Measurements from ENCODE around the gene MED15. TPM values are rescaled to one million over a fixed set of nuclear protein-coding genes. Genes with fewer than 3 reads are reported as not detected.
A peak's percentile ranks its signal among the peaks of the same experiment; 100 is the strongest.

MED15 gene
- total RNA-seq, 1 experiment from 2014 or later = 40.2 TPM

- H3K27me3 ChIP-seq (replicated peaks) = no peaks in the 10 kb centered on the region
These were observed 68.5 kb downstream of the MED15 start for GRCh38 chr22:20575724-20576444.

GRCh38 chr22:20576445-20576816 is 69.0 kb downstream of the MED15 start:
- no peak for DNase-seq (ENCODE audit: low read depth in 1 of 2, low spot score in 2 of 2)
- Histone ChIP-seq H3K4me1 (replicated peaks) (no peaks in the 10 kb centered on the region), H3K27ac (no peak overlapping the region), H3K27me3 (replicated peaks) (no peaks in the 10 kb centered on the region), H3K36me3 (peaks cover 95% of the 10 kb centered on the region), H3K9me3 (replicated peaks) (no peaks in the 10 kb centered on the region), H3K4me3 (no peak overlapping the region)

More at GRCh38 chr22:20575724-20576444, 68.5 kb downstream of the MED15 start:
- no peak overlapping the region for H3K27ac ChIP-seq
- H3K9me3 ChIP-seq (replicated peaks) = no peaks in the 10 kb centered on the region
- no peak for DNase-seq (ENCODE audit: low read depth in 1 of 2, low spot score in 2 of 2)
- peaks cover 95% of the 10 kb centered on the region for H3K36me3 ChIP-seq
- no peaks in the 10 kb centered on the region for H3K4me1 ChIP-seq (replicated peaks)
- H3K4me3 ChIP-seq = no peak overlapping the region

GRCh38 chr22:20577045-20577444 is 69.6 kb downstream of the MED15 start:
- peaks cover 95% of the 10 kb centered on the region for H3K36me3 ChIP-seq
- DNase-seq (ENCODE audit: low read depth in 1 of 2, low spot score in 2 of 2) = no peak
- H3K27ac ChIP-seq = no peak overlapping the region
- no peaks in the 10 kb centered on the region for H3K27me3 ChIP-seq (replicated peaks)
- no peaks in the 10 kb centered on the region for H3K4me1 ChIP-seq (replicated peaks)
- no peak overlapping the region for H3K4me3 ChIP-seq
- H3K9me3 ChIP-seq (replicated peaks) = no peaks in the 10 kb centered on the region

GRCh38 chr22:20577549-20577975 is 70.2 kb downstream of the MED15 start:
- H3K4me3 ChIP-seq = no peak overlapping the region
- no peaks in the 10 kb centered on the region for H3K9me3 ChIP-seq (replicated peaks)
- H3K27ac ChIP-seq = no peak overlapping the region
- no peak for DNase-seq (ENCODE audit: low read depth in 1 of 2, low spot score in 2 of 2)
- H3K4me1 ChIP-seq (replicated peaks) = no peaks in the 10 kb centered on the region
- H3K36me3 ChIP-seq = peaks cover 95% of the 10 kb centered on the region
- H3K27me3 ChIP-seq (replicated peaks) = no peaks in the 10 kb centered on the region

GRCh38 chr22:20578192-20578591 is 70.8 kb downstream of the MED15 start:
- H3K9me3 ChIP-seq (replicated peaks) = no peaks in the 10 kb centered on the region
- H3K36me3 ChIP-seq = peaks cover 95% of the 10 kb centered on the region
- H3K4me3 ChIP-seq = no peak overlapping the region
- no peak for DNase-seq (ENCODE audit: low read depth in 1 of 2, low spot score in 2 of 2)
- H3K4me1 ChIP-seq (replicated peaks) = no peaks in the 10 kb centered on the region
- H3K27me3 ChIP-seq (replicated peaks) = no peaks in the 10 kb centered on the region
- H3K27ac ChIP-seq = no peak overlapping the region

GRCh38 chr22:20578707-20579106 is 71.3 kb downstream of the MED15 start:
- Histone ChIP-seq H3K27me3 (replicated peaks) (no peaks in the 10 kb centered on the region), H3K36me3 (peaks cover 95% of the 10 kb centered on the region), H3K4me1 (replicated peaks) (no peaks in the 10 kb centered on the region), H3K4me3 (no peak overlapping the region), H3K27ac (no peak overlapping the region), H3K9me3 (replicated peaks) (no peaks in the 10 kb centered on the region)
- no peak for DNase-seq (ENCODE audit: low read depth in 1 of 2, low spot score in 2 of 2)

GRCh38 chr22:20579273-20580120 is 72.1 kb downstream of the MED15 start:
- Histone ChIP-seq H3K4me3 (no peak overlapping the region), H3K27ac (no peak overlapping the region), H3K36me3 (peaks cover 95% of the 10 kb centered on the region), H3K27me3 (replicated peaks) (no peaks in the 10 kb centered on the region), H3K9me3 (replicated peaks) (no peaks in the 10 kb centered on the region), H3K4me1 (replicated peaks) (no peaks in the 10 kb centered on the region)
- no peak for DNase-seq (ENCODE audit: low read depth in 1 of 2, low spot score in 2 of 2)

- Histone ChIP-seq H3K36me3 (peaks cover 95% of the 10 kb centered on the region), H3K4me3 (no peak overlapping the region), H3K9me3 (replicated peaks) (no peaks in the 10 kb centered on the region), H3K4me1 (replicated peaks) (no peaks in the 10 kb centered on the region), H3K27ac (no peak overlapping the region), H3K27me3 (replicated peaks) (no peaks in the 10 kb centered on the region)
- DNase-seq (ENCODE audit: low read depth in 1 of 2, low spot score in 2 of 2) = no peak
These were observed 72.8 kb downstream of the MED15 start for GRCh38 chr22:20580179-20580578.

- Histone ChIP-seq H3K27ac (no peak overlapping the region), H3K9me3 (replicated peaks) (no peaks in the 10 kb centered on the region), H3K27me3 (replicated peaks) (no peaks in the 10 kb centered on the region), H3K4me3 (no peak overlapping the region), H3K4me1 (replicated peaks) (no peaks in the 10 kb centered on the region), H3K36me3 (peaks cover 97% of the 10 kb centered on the region)
- no peak for DNase-seq (ENCODE audit: low read depth in 1 of 2, low spot score in 2 of 2)
These were observed 73.4 kb downstream of the MED15 start for GRCh38 chr22:20580611-20581502.

GRCh38 chr22:20581503-20582170 is 74.2 kb downstream of the MED15 start:
- Histone ChIP-seq H3K4me3 (no peak overlapping the region), H3K27me3 (replicated peaks) (no peaks in the 10 kb centered on the region), H3K27ac (no peak overlapping the region), H3K36me3 (peaks cover 97% of the 10 kb centered on the region), H3K4me1 (replicated peaks) (no peaks in the 10 kb centered on the region), H3K9me3 (replicated peaks) (no peaks in the 10 kb centered on the region)
- no peak for DNase-seq (ENCODE audit: low read depth in 1 of 2, low spot score in 2 of 2)

GRCh38 chr22:20582171-20582511 is 74.7 kb downstream of the MED15 start:
- DNase-seq (ENCODE audit: low read depth in 1 of 2, low spot score in 2 of 2) = no peak
- H3K27me3 ChIP-seq (replicated peaks) = no peaks in the 10 kb centered on the region
- H3K9me3 ChIP-seq (replicated peaks) = no peaks in the 10 kb centered on the region
- no peaks in the 10 kb centered on the region for H3K4me1 ChIP-seq (replicated peaks)
- no peak overlapping the region for H3K27ac ChIP-seq
- H3K36me3 ChIP-seq = peaks cover 98% of the 10 kb centered on the region
- H3K4me3 ChIP-seq = no peak overlapping the region

GRCh38 chr22:20582520-20583361 is 75.3 kb downstream of the MED15 start:
- no peaks in the 10 kb centered on the region for H3K9me3 ChIP-seq (replicated peaks)
- no peak overlapping the region for H3K27ac ChIP-seq
- H3K27me3 ChIP-seq (replicated peaks) = no peaks in the 10 kb centered on the region
- no peaks in the 10 kb centered on the region for H3K4me1 ChIP-seq (replicated peaks)
- H3K4me3 ChIP-seq = no peak overlapping the region
- peak in 1 of 2 experiments; percentile 40 for DNase-seq (ENCODE audit: low read depth in 1 of 2, low spot score in 2 of 2)
- peaks cover 100% of the 10 kb centered on the region for H3K36me3 ChIP-seq

All from SJSA1 (cell line).